ENCODE results near the gene SPRR2D.

Gene SPRR2D

DNA sequence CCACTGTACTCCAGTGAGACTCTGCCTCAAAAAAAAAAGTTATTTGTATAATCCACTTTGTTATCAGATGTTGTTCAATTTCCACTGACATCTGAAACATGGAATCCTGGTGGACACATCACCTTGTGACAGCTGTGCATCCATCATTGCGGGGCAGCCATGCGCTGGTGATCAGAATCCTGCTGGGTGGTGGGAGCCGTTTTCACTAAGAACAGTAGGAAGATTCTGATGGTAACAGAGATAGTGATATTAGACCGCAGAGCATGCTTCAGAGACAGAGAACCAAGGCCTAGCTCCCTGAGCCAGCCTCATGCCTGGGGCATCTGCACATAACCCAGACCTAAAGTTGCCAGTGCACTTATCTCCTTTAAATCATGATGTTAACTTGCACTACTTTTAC, 42.4 kb downstream of the SPRR2D start:
- DNase-seq: no peak
- no peaks in the 10 kb centered on the region for H3K27me3 ChIP-seq
- no peaks in the 10 kb centered on the region for H3K36me3 ChIP-seq
- H3K4me3 ChIP-seq (ENCODE audit: low read depth, low read length): no peak overlapping the region
- TF ChIP-seq, protein P1, sequence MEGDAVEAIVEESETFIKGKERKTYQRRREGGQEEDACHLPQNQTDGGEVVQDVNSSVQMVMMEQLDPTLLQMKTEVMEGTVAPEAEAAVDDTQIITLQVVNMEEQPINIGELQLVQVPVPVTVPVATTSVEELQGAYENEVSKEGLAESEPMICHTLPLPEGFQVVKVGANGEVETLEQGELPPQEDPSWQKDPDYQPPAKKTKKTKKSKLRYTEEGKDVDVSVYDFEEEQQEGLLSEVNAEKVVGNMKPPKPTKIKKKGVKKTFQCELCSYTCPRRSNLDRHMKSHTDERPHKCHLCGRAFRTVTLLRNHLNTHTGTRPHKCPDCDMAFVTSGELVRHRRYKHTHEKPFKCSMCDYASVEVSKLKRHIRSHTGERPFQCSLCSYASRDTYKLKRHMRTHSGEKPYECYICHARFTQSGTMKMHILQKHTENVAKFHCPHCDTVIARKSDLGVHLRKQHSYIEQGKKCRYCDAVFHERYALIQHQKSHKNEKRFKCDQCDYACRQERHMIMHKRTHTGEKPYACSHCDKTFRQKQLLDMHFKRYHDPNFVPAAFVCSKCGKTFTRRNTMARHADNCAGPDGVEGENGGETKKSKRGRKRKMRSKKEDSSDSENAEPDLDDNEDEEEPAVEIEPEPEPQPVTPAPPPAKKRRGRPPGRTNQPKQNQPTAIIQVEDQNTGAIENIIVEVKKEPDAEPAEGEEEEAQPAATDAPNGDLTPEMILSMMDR (IDR thresholded peaks at IDR 0.05; ENCODE audit: low read depth, low read length): no peak
- H3K9me3 ChIP-seq: no peaks in the 10 kb centered on the region
- no peaks in the 10 kb centered on the region for H3K4me1 ChIP-seq

DNA sequence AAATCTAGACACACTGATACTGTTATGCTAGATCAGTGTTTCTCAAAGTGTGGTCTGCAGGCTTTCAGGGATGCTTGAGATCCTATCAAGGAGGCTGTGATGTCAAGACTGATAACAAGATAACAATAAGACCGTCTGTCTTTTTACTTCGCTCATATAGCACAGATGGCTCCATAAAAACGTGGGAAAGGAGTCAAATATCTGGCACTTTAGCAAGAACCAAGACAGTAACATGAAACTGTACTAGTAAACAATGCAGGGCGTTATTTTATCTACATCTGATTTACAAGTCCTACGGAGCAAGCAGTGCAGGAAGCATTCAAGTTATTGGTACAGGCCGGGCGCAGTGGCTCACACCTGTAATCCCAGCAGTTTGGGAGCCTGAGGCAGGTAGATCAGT, 43.0 kb downstream of the SPRR2D start:
- Histone ChIP-seq H3K27me3 (no peaks in the 10 kb centered on the region), H3K9me3 (no peaks in the 10 kb centered on the region), H3K4me1 (no peaks in the 10 kb centered on the region), H3K4me3 (ENCODE audit: low read depth, low read length) (no peak overlapping the region), H3K36me3 (no peaks in the 10 kb centered on the region)
- TF ChIP-seq, protein P1 (IDR thresholded peaks at IDR 0.05; ENCODE audit: low read depth, low read length): no peak
- no peak for DNase-seq

DNA sequence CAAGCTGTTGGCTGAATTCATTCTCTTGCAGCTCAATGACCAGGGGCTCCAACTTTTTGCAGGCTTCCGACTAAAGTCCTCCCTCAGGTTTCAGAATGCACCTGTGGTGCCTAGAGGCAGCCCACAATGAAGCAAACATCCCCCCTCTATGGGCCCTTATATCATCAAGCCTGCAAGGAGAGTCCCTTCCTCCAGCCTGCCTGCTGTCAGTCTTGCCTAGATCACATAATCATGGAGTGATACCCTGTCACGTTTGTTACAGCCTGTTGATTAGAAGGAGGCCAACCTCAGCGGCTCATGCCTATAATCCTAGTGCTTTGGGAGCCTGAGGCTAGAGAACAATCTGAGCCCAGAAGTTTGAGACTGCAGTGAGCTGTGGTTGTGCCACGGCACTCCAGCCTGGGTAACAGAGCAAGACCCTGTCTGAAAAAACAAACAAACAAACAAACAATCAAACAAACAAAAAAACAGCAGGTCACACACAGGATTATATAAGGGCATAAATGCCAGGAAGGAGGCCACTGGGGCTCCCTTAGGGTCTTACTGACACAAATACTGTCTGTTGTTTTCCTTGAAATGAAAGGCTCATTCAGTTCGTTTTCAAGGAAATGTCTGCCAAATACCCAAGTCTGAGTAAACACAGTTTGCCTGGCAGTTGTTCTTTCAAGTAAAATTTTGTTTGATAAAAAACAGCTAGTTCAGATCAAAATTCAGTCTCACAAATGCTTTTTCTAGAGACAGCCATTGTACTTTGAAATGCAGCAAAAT, 44.1 kb downstream of the SPRR2D start:
- Histone ChIP-seq H3K9me3 (no peaks in the 10 kb centered on the region), H3K27me3 (no peaks in the 10 kb centered on the region), H3K36me3 (no peaks in the 10 kb centered on the region), H3K4me1 (no peaks in the 10 kb centered on the region), H3K4me3 (ENCODE audit: low read depth, low read length) (no peak overlapping the region)
- TF ChIP-seq, protein P1 (IDR thresholded peaks at IDR 0.05; ENCODE audit: low read depth, low read length): no peak
- no peak for DNase-seq

DNA sequence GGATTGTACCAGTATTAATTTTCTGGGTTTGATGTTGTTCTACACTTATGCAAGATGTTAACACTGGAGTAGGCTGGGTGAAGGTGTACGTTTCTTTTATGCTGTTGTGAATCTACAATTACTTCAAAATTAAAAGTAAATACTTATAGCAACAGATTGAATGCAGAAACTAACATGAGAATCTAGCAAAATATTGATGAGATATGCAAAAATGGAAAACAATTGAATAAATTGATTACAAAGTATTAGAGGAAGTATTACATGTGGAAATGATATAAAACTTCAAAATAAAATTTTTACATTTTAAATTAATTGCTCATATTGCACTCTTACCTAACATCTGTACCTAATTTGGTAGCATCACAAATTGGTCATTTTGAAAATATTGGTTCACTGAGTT, 45.1 kb downstream of the SPRR2D start:
- H3K9me3 ChIP-seq: no peaks in the 10 kb centered on the region
- no peak for DNase-seq
- H3K27me3 ChIP-seq: no peaks in the 10 kb centered on the region
- H3K4me1 ChIP-seq: no peaks in the 10 kb centered on the region
- TF ChIP-seq, protein P1 (IDR thresholded peaks at IDR 0.05; ENCODE audit: low read depth, low read length): no peak
- no peak overlapping the region for H3K4me3 ChIP-seq (ENCODE audit: low read depth, low read length)
- H3K36me3 ChIP-seq: no peaks in the 10 kb centered on the region

DNA sequence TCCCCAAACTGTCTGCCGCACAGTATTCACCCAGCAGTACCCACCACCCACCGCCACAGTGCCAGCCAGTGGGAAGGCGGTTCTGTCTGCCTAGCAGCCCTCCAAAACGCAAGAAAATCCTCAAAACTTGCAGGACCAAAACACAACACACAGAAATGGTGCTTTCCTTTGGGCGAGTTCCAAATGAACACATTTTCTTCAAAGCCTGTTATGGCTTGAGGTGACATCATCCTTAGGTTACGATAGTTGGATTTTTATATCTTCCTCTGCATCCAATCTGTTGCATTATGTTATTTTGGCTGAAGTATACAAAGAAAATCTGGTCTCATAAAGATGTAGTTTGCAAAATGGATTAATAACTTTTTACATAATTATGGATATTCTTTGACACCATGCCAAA, 47.7 kb downstream of the SPRR2D start:
- no peak overlapping the region for H3K4me3 ChIP-seq (ENCODE audit: low read depth, low read length)
- TF ChIP-seq, protein P1 (IDR thresholded peaks at IDR 0.05; ENCODE audit: low read depth, low read length): no peak
- no peaks in the 10 kb centered on the region for H3K9me3 ChIP-seq
- DNase-seq: no peak
- no peaks in the 10 kb centered on the region for H3K4me1 ChIP-seq
- H3K36me3 ChIP-seq: no peaks in the 10 kb centered on the region
- H3K27me3 ChIP-seq: no peaks in the 10 kb centered on the region

Measured in BE2C (cell line).